Glutamatergic neuron (in vitro differentiated cells): ENCODE measurements around the gene DNAJC6. TPM values are rescaled to one million over a fixed set of nuclear protein-coding genes. Genes with fewer than 3 reads are reported as not detected.

Experiments
- DNase-seq: peaks from one replicate; pipeline ENCODE4 v3.0.0; 2022
- H3K27ac Mint-ChIP-seq: one replicate; pipeline ENCODE4 v1.8.0; 2020; ENCODE audit warnings: mild to moderate bottlenecking, mixed read lengths, inconsistent platforms; ENCODE audit not compliant: unreplicated experiment
- H3K27me3 Mint-ChIP-seq: one replicate; pipeline ENCODE4 v1.8.0; 2020; ENCODE audit warnings: mild to moderate bottlenecking, moderate library complexity, mixed read lengths, inconsistent platforms; ENCODE audit not compliant: unreplicated experiment
- H3K36me3 Mint-ChIP-seq: one replicate; pipeline ENCODE4 v1.8.0; 2020; ENCODE audit warnings: mild to moderate bottlenecking, mixed read lengths, inconsistent platforms; ENCODE audit not compliant: unreplicated experiment
- H3K4me1 Mint-ChIP-seq: one replicate; pipeline ENCODE4 v1.8.0; 2020; ENCODE audit warnings: mild to moderate bottlenecking, low read depth, mixed read lengths, inconsistent platforms; ENCODE audit not compliant: unreplicated experiment
- H3K4me3 Mint-ChIP-seq: one replicate; pipeline ENCODE4 v1.8.0; 2020; ENCODE audit warnings: mild to moderate bottlenecking, mixed read lengths, inconsistent platforms; ENCODE audit not compliant: unreplicated experiment
- H3K9me3 Mint-ChIP-seq: one replicate; pipeline ENCODE4 v1.8.0; 2020; ENCODE audit warnings: mild to moderate bottlenecking, moderate library complexity, mixed read lengths, inconsistent platforms; ENCODE audit not compliant: unreplicated experiment
- CTCF ChIP-seq: fragments of 200-600 bp; sonication (generic); IDR thresholded peaks from one replicate; pipeline ENCODE4 v1.5.0; 2021; ENCODE audit not compliant: partially characterized antibody, unreplicated experiment
- total RNA-seq: library from RNA; stranded (reverse); fragmentation: NEBNext Ultra II Directional; extraction: Animal tissue kit (Norgen Biotek cat#: 25700); gene quantifications from one replicate; pipeline ENCODE4 v1.2.1, GENCODE V29; 2021; ENCODE audit not compliant: unreplicated experiment

Gene DNAJC6
- total RNA-seq, 1 donor from 2014 or later = 54.6 TPM

- H3K27ac Mint-ChIP-seq = peak overlapping the region; percentile 98
These were observed 790 bp downstream of the DNAJC6 start for GRCh38 chr1:65310078-65310587.

GRCh38 chr1:65311760-65312159 lies 2.4 kb downstream of the DNAJC6 start:
- DNase-seq = no peak
- H3K27ac Mint-ChIP-seq = no peak overlapping the region
- peak overlapping the region; percentile 43 for H3K4me3 Mint-ChIP-seq
- H3K9me3 Mint-ChIP-seq = peaks cover 10% of the 10 kb centered on the region
- H3K36me3 Mint-ChIP-seq = no peaks in the 10 kb centered on the region
- TF ChIP-seq CTCF = no peak
- peaks cover 22% of the 10 kb centered on the region for H3K4me1 Mint-ChIP-seq
- H3K27me3 Mint-ChIP-seq = peaks cover 8% of the 10 kb centered on the region

More at GRCh38 chr1:65310078-65310587, 790 bp downstream of the DNAJC6 start:
- peaks cover 8% of the 10 kb centered on the region for H3K27me3 Mint-ChIP-seq
- DNase-seq = peak; percentile 85
- peaks cover 15% of the 10 kb centered on the region for H3K4me1 Mint-ChIP-seq
- H3K36me3 Mint-ChIP-seq = no peaks in the 10 kb centered on the region
- TF ChIP-seq CTCF = no peak
- peak overlapping the region; percentile 98 for H3K4me3 Mint-ChIP-seq
- peaks cover 10% of the 10 kb centered on the region for H3K9me3 Mint-ChIP-seq

- Mint-ChIP-seq H3K27me3 (peaks cover 6% of the 10 kb centered on the region), H3K9me3 (peaks cover 2% of the 10 kb centered on the region), H3K27ac (peak overlapping the region; percentile 26), H3K36me3 (peaks cover 10% of the 10 kb centered on the region), H3K4me1 (peaks cover 36% of the 10 kb centered on the region), H3K4me3 (no peak overlapping the region)
- no peak for DNase-seq
- TF ChIP-seq CTCF = no peak
These were observed 6.9 kb downstream of the DNAJC6 start for GRCh38 chr1:65316233-65316632.

GRCh38 chr1:65317866-65318653 lies 8.7 kb downstream of the DNAJC6 start:
- Mint-ChIP-seq H3K9me3 (peaks cover 2% of the 10 kb centered on the region), H3K27me3 (peaks cover 4% of the 10 kb centered on the region), H3K4me3 (peak overlapping the region; percentile 78), H3K27ac (peak overlapping the region; percentile 96), H3K36me3 (peaks cover 10% of the 10 kb centered on the region), H3K4me1 (peaks cover 33% of the 10 kb centered on the region)
- DNase-seq = peak; percentile 24
- no peak for TF ChIP-seq CTCF

GRCh38 chr1:65319141-65319540 lies 9.8 kb downstream of the DNAJC6 start:
- Mint-ChIP-seq H3K36me3 (peaks cover 10% of the 10 kb centered on the region), H3K4me3 (no peak overlapping the region), H3K27me3 (peaks cover 6% of the 10 kb centered on the region), H3K27ac (peak overlapping the region; percentile 87), H3K4me1 (peaks cover 33% of the 10 kb centered on the region), H3K9me3 (peaks cover 2% of the 10 kb centered on the region)
- TF ChIP-seq CTCF = no peak
- DNase-seq = no peak
